SK-MEL-5 (cell line): ENCODE results near the gene DGKB. TPM values are rescaled to one million over a fixed set of nuclear protein-coding genes. Genes with fewer than 3 reads are reported as not detected.

ENCODE experiments used
- DNase-seq: peaks from one replicate; pipeline ENCODE4 v3.0.0-alpha.2; 2016; ENCODE audit warnings: low read depth, low spot score
- in situ Hi-C: cut with HindIII; loops from 2 replicates; pipeline ENCODE4 v1.10.0; 2016; ENCODE audit warnings: low sequenced_read_pairs, high pct_unique_total_duplicates, low pct_unique_long_range_greater_than_20kb
- total RNA-seq: library from RNA; depleted of rRNA; stranded (reverse); fragments of >200 nt; shearing (Covaris generic); gene quantifications from 2 replicates; pipeline ENCODE4 v1.2.3, GENCODE V29; 2014

DGKB gene
- total RNA-seq, 1 experiment from 2014 or later = 0.16 TPM

DNA sequence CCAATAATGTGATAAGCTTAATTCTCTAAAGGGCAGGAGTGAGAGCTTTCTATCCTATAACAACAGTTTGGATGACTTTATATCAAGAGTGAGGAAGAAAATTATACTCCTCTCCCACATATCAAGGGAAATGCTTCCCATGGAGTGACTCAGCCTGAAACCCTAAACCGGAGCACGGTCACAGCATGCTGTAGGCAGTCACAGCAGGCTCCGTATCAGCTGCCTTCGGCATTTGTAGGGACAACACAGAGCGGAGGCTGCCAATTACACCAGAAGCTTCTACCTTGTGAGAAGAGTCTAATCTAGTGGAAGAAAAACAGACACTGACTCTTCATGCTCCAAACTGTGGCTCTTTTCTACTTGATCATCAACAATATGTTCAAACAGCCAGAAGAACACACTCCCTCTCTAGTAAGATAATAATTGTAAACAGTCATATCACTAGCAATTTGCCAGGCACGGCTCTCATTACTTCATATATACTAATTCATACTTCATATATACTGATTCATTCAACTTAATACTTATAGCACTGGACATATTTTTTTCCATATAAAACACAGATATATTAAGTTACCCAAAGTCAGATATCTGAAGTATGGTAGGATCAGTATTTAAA is 65.9 kb downstream of the DGKB start:
- DNase-seq = peak; percentile 17
- in situ Hi-C loops = no loop called here

DNA sequence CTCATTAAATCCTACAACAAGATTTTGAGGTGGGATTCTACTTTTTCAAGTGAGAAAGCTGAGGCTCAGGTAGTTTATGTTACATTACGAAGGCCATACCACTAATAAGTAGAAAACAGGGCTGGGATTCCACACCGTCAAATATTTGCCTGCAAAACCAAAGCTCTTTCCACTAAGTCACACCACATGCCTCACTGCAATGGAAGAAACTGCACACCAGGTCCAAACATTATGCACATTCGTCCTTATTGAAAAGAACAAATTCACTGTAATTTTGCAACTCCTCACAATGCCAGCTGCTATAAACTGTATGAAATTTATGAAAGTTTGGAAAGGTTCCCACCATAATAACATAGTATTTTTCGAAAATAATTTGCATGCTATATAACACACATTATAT is 66.5 kb downstream of the DGKB start:
- DNase-seq = no peak
- in situ Hi-C loops = no loop called here

GRCh38 chr7:14835384-14835783 is 67.2 kb downstream of the DGKB start:
- in situ Hi-C loops = no loop called here

GRCh38 chr7:14834883-14835282 is 67.7 kb downstream of the DGKB start:
- in situ Hi-C loops = no loop called here
- DNase-seq = no peak

More at GRCh38 chr7:14835384-14835783, 67.2 kb downstream of the DGKB start:
- no peak for DNase-seq

DNA sequence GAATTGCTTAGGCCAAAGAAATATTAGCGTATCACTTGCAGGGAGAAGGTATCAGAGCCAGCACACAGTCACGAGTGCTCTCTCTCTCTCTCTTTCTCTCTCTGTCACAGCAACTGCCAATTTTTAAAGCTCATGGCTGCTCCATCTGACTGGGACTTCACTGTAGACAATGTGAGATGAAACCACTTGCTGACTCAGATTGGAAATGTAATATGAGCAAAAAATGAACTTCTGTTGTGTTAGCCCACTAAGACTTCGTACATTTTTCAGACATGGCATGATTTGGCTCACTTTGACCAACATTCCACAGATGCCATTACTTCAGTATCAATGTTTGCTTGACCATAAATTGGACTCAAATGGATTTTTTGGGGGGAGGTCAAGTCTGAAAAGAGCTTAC is 68.1 kb downstream of the DGKB start:
- DNase-seq = no peak
- in situ Hi-C loops = no loop called here

DNA sequence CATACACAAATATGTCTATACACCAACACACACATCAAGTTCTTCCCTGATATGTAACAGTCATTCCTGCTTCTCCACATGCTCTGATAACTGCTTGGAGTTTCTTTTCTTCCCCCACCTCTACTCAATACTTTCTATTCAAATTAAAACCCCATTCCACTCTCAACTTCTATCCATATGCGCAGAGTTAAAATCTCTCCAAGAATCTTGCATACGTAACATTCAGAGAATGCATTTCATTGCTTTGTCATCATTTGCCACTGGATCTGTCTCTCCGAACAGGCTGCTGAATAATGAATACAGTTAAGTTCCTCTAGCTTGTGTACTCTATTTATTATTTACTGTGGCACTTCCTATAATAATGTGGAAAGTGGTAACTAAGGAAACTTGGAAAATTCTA is 68.8 kb downstream of the DGKB start:
- in situ Hi-C loops = no loop called here

DNA sequence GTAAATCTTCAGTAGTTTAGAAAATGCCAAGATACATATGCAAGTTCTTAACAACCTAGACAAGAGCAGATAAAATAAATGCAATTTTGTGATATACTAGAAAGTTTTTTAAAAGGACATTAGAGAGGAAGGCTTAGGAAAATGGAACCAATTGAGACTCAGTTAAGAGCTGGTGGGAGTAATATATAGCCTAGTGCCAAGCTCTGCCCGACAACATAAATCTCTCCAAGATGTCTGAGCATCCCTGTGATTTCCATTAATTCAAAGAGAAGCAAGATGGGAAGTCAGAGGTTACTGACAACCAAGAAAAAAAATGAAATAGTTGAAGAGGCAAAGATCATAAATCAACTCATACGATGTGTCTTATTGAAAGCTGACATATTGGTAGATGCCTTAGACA is 74.5 kb downstream of the DGKB start:
- in situ Hi-C loops = no loop called here

More for the DNA sequence above, 68.8 kb downstream of the DGKB start:
- DNase-seq = no peak

DNA sequence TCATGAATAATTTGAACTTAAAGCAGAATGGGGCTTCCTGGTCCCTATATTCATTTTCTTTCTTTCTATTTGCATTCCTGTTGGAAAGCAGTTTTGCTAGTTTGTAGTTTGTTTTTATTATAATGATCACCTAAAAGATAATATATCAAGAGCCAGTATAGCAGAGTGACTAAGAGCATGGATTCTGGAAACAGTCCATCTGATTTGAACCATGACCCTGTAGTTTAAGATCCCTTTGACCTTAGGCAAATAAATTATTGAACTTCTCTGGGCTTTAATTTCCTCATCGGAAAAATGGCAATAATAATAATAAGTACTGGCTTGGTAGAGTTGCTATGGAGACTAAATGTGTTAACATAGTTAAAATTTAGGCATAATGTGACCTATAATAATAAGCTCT is 76.1 kb downstream of the DGKB start:
- in situ Hi-C loops = no loop called here
- DNase-seq = no peak

More for the DNA sequence above, 74.5 kb downstream of the DGKB start:
- DNase-seq = no peak

GRCh38 chr7:14825912-14826311 is 76.6 kb downstream of the DGKB start:
- in situ Hi-C loops = no loop called here
- no peak for DNase-seq

GRCh38 chr7:14822481-14822854 is 80.1 kb downstream of the DGKB start:
- in situ Hi-C loops = no loop called here
- DNase-seq = no peak

DNA sequence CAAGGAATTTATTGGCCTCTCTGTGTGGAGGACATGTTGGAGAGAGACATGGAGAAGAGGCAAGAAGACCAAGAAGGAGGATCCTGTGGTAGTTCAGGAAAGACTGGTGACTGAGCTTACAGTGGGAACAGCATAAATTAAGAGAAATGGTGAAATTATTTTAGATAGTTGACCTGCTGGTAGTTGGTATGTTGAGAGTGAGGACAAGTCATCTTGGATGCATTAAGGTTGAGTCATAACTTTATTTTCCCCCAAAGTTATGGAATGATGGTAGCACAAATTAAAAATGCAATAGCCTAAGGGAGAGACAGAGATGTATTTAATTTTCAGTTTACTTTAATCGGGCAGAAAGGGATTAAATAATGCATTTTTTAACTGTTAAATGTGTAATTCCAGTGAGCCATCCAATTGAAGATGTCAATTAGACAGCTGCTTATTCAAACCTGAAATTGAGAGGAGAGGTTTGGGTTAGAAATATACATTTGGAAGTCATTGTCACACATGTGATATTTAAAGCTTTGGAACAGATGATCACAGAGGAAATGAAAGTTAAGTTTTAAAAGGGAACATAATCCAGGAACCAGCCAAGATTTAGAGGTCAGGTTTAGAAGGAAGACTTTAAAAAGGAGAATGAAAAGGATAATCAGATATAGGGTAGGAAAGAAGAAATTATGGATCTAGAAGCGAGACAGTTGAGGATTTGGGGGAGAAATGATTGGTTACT is 80.6 kb downstream of the DGKB start:
- in situ Hi-C loops = no loop called here
- no peak for DNase-seq

DNA sequence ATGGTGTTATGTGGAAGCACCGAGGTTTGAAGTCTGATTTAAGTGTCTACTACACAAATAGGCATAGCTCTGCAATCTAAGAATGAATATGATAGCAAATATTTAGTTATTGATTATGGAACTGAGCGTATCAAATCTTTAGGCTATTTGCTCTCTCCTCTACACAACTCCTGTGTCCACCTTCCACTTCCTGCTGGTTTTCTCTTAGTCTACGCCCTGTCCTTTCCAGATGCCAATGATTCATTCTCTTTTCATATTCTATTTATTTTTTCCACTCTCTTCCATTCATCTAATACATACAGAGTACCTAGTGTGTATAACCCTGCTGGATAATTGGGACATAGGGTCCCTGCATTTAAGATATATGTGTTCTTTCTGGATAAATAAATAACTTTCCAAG is 83.7 kb downstream of the DGKB start:
- DNase-seq = no peak
- in situ Hi-C loops = no loop called here

DNA sequence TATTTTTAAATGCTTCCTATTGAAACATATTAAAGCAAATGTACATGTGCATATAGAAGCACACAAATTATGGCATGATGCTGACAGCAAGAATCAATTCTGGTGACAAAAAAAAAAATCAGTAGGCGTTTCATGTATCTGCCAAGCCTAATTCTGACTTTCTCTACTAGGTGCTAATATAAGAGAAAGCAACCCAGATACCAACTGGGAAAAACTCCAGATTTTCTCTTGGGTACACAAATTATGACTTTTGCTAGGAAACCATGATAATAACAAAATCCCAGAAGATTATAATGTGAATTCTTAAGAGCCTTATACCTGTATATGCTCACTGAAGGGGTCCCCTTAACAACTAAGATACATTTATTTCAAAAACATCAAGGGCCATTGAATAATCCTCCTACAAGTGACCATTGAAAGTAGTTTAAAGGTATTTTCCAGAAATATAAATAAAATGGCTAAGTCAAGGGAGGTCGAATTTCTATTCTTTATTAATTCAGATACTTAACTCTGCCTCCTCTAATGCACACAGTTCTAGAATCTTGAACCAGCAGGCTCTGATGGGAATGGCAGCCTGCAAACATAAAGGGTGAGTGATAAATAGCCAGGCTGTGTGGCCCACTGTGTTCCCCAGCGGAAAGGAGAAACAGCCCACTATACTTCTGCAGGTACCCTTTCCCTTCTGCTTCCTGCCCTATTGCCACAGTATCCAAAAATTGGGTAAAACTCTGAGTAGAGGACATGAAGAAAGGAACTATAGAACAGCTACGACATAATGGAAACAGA is 84.5 kb downstream of the DGKB start:
- no peak for DNase-seq
- in situ Hi-C loops = no loop called here

DNA sequence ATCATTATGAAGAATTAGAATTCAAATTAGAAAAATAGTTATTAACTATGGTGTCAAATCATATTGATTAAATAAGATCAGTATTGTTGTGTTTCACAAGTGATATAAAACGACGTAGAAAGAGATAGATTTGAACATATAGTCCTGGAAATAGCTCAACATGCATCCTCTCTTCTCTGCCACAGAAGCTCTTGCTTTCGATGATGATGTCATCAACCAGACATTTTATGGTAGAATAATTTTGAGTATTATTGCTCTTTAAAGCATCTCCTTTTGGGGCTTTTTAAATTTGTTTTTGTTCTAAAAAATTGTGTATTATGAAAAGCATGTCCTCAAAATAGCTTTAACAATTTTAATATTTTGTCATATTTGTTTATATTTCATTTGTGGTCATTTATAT is 95.0 kb downstream of the DGKB start:
- DNase-seq = no peak
- in situ Hi-C loops = no loop called here

DNA sequence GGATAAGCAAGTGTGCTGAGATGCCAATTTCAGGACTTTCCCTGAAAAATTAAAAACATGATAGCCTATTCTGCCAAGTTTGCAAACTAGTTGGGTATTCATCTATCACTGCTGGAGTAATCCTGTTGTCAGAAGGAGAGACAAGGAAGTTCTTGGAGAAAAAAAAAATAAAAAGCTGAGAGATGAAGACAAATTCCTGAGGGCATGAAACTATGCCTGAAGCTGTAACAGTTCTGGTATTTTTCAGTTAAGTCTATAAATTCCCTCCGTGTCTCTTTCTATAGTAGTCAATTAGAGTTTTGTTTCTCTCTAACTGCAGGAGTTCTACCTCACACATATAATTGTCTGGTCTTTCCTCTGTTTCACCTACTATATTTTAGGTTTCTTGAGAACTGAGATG is 95.7 kb downstream of the DGKB start:
- DNase-seq = peak; percentile 26
- in situ Hi-C loops = no loop called here

- no peak for DNase-seq
- in situ Hi-C loops = no loop called here
Measured at GRCh38 chr7:14805105-14805719, 97.3 kb downstream of the DGKB start.

GRCh38 chr7:14800664-14801063 is 101.9 kb downstream of the DGKB start:
- in situ Hi-C loops = no loop called here
- no peak for DNase-seq

DNA sequence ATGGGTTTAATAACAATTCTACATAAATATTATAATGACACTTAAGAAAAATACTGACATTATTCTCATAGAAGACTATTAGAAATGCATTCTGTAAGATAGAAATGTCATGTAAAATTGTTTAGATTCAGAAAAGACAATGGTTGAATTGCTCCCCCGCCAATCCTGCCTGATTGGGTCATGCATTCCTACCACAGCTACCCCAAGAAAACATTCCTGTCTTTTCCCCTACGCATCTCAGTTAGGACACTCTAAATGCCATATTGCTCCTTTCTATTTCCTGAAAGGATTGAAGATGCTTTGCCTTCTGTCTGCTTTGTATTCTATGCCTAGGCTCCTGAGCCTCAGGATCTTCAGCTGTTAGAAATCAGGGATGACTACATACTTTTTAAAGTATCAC is 109.4 kb downstream of the DGKB start:
- in situ Hi-C loops = no loop called here
- DNase-seq = no peak
